ENCODE results near the gene GRIA4. TPM values are rescaled to one million over a fixed set of nuclear protein-coding genes. Genes with fewer than 3 reads are reported as not detected.

GRIA4 gene
- total and polyA plus RNA-seq, 4 donors: not detected

GRCh38 chr11:105823495-105824033 is 213.7 kb downstream of the GRIA4 start:
- peaks cover 0 to 2% (median 0%) of the 10 kb centered on the region in 4 donors for H3K27me3 ChIP-seq (ENCODE audit: control insufficient read depth in 4 of 4, insufficient read depth in 4 of 4, low read length in 3 of 4)
- no peak overlapping the region for H3K27ac ChIP-seq (ENCODE audit: low read depth in 1 of 2, low read length in 2 of 2)
- H3K9me3 ChIP-seq (ENCODE audit: control insufficient read depth in 4 of 4, low read length in 3 of 4): no peaks in the 10 kb centered on the region
- no peak overlapping the region for H3K4me3 ChIP-seq (ENCODE audit: low read depth in 1 of 3, low read length in 3 of 3)
- H3K9ac ChIP-seq (ENCODE audit: low read depth in 1 of 2, low read length in 2 of 2): no peak overlapping the region
- H3K4me1 ChIP-seq (ENCODE audit: control insufficient read depth in 4 of 4, insufficient read depth in 4 of 4, low read length in 3 of 4): no peaks in the 10 kb centered on the region
- 53% methylated on average over 2 of the region's 2 CpGs for WGBS
- H3K36me3 ChIP-seq (ENCODE audit: control insufficient read depth in 4 of 4, insufficient read depth in 3 of 4, low read depth in 1 of 4, low read length in 3 of 4): no peaks in the 10 kb centered on the region
- no peak for DNase-seq (ENCODE audit: low spot score)
- TF ChIP-seq, protein P1, sequence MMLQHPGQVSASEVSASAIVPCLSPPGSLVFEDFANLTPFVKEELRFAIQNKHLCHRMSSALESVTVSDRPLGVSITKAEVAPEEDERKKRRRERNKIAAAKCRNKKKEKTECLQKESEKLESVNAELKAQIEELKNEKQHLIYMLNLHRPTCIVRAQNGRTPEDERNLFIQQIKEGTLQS (IDR thresholded peaks at IDR 0.05): no peak
- no peak for TF ChIP-seq RXRA (IDR thresholded peaks at IDR 0.05)
- no peak for TF ChIP-seq FOXA1 (IDR thresholded peaks at IDR 0.05)
- no peak for TF ChIP-seq HNF4G (IDR thresholded peaks at IDR 0.05)
- no peak for TF ChIP-seq RAD21 (IDR thresholded peaks at IDR 0.05)
- TF ChIP-seq REST (IDR thresholded peaks at IDR 0.05): no peak
- no peak for TF ChIP-seq TAF1 (conservative IDR thresholded peaks at IDR 0.05)
- TF ChIP-seq GABPA (IDR thresholded peaks at IDR 0.05 in 1 of 2, conservative IDR thresholded peaks at IDR 0.05 in 1 of 2): no peak

GRCh38 chr11:105824457-105825013 is 214.7 kb downstream of the GRIA4 start:
- no peaks in the 10 kb centered on the region for H3K36me3 ChIP-seq (ENCODE audit: control insufficient read depth in 4 of 4, insufficient read depth in 3 of 4, low read depth in 1 of 4, low read length in 3 of 4)
- no peaks in the 10 kb centered on the region for H3K9me3 ChIP-seq (ENCODE audit: control insufficient read depth in 4 of 4, low read length in 3 of 4)
- H3K4me3 ChIP-seq (ENCODE audit: low read depth in 1 of 3, low read length in 3 of 3): no peak overlapping the region
- no peak overlapping the region for H3K9ac ChIP-seq (ENCODE audit: low read depth in 1 of 2, low read length in 2 of 2)
- WGBS: 74% methylated on average over 10 of the region's 10 CpGs
- TF ChIP-seq TAF1 (conservative IDR thresholded peaks at IDR 0.05) (no peak), RXRA (IDR thresholded peaks at IDR 0.05) (no peak)
- DNase-seq (ENCODE audit: low spot score): no peak
- H3K4me1 ChIP-seq (ENCODE audit: control insufficient read depth in 4 of 4, insufficient read depth in 4 of 4, low read length in 3 of 4): no peaks in the 10 kb centered on the region
- peaks cover 0 to 2% (median 0%) of the 10 kb centered on the region in 4 donors for H3K27me3 ChIP-seq (ENCODE audit: control insufficient read depth in 4 of 4, insufficient read depth in 4 of 4, low read length in 3 of 4)
- no peak overlapping the region for H3K27ac ChIP-seq (ENCODE audit: low read depth in 1 of 2, low read length in 2 of 2)

GRCh38 chr11:105825141-105825540 is 215.3 kb downstream of the GRIA4 start:
- Histone ChIP-seq H3K4me1 (ENCODE audit: control insufficient read depth in 4 of 4, insufficient read depth in 4 of 4, low read length in 3 of 4) (no peaks in the 10 kb centered on the region), H3K36me3 (ENCODE audit: control insufficient read depth in 4 of 4, insufficient read depth in 3 of 4, low read depth in 1 of 4, low read length in 3 of 4) (no peaks in the 10 kb centered on the region), H3K27ac (ENCODE audit: low read depth in 1 of 2, low read length in 2 of 2) (no peak overlapping the region), H3K4me3 (ENCODE audit: low read depth in 1 of 3, low read length in 3 of 3) (no peak overlapping the region), H3K27me3 (ENCODE audit: control insufficient read depth in 4 of 4, insufficient read depth in 4 of 4, low read length in 3 of 4) (peaks cover 0 to 2% (median 0%) of the 10 kb centered on the region in 4 donors), H3K9me3 (ENCODE audit: control insufficient read depth in 4 of 4, low read length in 3 of 4) (no peaks in the 10 kb centered on the region), H3K9ac (ENCODE audit: low read depth in 1 of 2, low read length in 2 of 2) (no peak overlapping the region)
- TF ChIP-seq FOXA1 (IDR thresholded peaks at IDR 0.05) (no peak), JUND (IDR thresholded peaks at IDR 0.05) (no peak), HNF4G (IDR thresholded peaks at IDR 0.05) (no peak), NR2F2 (IDR thresholded peaks at IDR 0.05) (no peak), FOXA2 (IDR thresholded peaks at IDR 0.05) (no peak)
- TF ChIP-seq, protein P2, sequence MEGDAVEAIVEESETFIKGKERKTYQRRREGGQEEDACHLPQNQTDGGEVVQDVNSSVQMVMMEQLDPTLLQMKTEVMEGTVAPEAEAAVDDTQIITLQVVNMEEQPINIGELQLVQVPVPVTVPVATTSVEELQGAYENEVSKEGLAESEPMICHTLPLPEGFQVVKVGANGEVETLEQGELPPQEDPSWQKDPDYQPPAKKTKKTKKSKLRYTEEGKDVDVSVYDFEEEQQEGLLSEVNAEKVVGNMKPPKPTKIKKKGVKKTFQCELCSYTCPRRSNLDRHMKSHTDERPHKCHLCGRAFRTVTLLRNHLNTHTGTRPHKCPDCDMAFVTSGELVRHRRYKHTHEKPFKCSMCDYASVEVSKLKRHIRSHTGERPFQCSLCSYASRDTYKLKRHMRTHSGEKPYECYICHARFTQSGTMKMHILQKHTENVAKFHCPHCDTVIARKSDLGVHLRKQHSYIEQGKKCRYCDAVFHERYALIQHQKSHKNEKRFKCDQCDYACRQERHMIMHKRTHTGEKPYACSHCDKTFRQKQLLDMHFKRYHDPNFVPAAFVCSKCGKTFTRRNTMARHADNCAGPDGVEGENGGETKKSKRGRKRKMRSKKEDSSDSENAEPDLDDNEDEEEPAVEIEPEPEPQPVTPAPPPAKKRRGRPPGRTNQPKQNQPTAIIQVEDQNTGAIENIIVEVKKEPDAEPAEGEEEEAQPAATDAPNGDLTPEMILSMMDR (IDR thresholded peaks at IDR 0.05; ENCODE audit: low read depth, low read length, missing input control): no peak
- TF ChIP-seq, protein P3, sequence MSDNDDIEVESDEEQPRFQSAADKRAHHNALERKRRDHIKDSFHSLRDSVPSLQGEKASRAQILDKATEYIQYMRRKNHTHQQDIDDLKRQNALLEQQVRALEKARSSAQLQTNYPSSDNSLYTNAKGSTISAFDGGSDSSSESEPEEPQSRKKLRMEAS (IDR thresholded peaks at IDR 0.05): no peak
- no peak for DNase-seq (ENCODE audit: low spot score)
- 51% methylated on average over 1 of the region's 1 CpG for WGBS

Measured in liver (tissue), 9 donors.